ENCODE results near the gene SEMA6B.
"Not testable (repeated sequence)": the region's sequence is repeated elsewhere in the genome, so short reads cannot be mapped to it uniquely, and the experiment has no call there.

- TF ChIP-seq MAZ (IDR thresholded peaks at IDR 0.05; ENCODE audit: borderline replicate concordance, low read depth, low read length); POLR2A (IDR thresholded peaks at IDR 0.05; ENCODE audit: low read depth, low read length); CEBPB (IDR thresholded peaks at IDR 0.05; ENCODE audit: low read depth, low read length); CTCF (conservative IDR thresholded peaks at IDR 0.05; ENCODE audit: low read depth, low read length); MAFK (IDR thresholded peaks at IDR 0.05; ENCODE audit: low read depth, low read length); FOS (IDR thresholded peaks at IDR 0.05; ENCODE audit: low read depth, low read length); SMC3 (IDR thresholded peaks at IDR 0.05; ENCODE audit: low read depth, low read length); RAD21 (IDR thresholded peaks at IDR 0.05; ENCODE audit: low read length); BHLHE40 (IDR thresholded peaks at IDR 0.05; ENCODE audit: low read depth, low read length); MXI1 (IDR thresholded peaks at IDR 0.05; ENCODE audit: borderline replicate concordance, low read depth, low read length); RCOR1 (IDR thresholded peaks at IDR 0.05; ENCODE audit: insufficient replicate concordance, low read length); RFX5 (IDR thresholded peaks at IDR 0.05; ENCODE audit: low read depth, low read length): not testable (repeated sequence)
- TF ChIP-seq, protein P1, sequence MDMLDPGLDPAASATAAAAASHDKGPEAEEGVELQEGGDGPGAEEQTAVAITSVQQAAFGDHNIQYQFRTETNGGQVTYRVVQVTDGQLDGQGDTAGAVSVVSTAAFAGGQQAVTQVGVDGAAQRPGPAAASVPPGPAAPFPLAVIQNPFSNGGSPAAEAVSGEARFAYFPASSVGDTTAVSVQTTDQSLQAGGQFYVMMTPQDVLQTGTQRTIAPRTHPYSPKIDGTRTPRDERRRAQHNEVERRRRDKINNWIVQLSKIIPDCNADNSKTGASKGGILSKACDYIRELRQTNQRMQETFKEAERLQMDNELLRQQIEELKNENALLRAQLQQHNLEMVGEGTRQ (IDR thresholded peaks at IDR 0.05; ENCODE audit: low read depth, low read length): not testable (repeated sequence)
- TF ChIP-seq, protein P2, sequence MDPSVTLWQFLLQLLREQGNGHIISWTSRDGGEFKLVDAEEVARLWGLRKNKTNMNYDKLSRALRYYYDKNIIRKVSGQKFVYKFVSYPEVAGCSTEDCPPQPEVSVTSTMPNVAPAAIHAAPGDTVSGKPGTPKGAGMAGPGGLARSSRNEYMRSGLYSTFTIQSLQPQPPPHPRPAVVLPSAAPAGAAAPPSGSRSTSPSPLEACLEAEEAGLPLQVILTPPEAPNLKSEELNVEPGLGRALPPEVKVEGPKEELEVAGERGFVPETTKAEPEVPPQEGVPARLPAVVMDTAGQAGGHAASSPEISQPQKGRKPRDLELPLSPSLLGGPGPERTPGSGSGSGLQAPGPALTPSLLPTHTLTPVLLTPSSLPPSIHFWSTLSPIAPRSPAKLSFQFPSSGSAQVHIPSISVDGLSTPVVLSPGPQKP (IDR thresholded peaks at IDR 0.05; ENCODE audit: borderline replicate concordance, low read depth, low read length): not testable (repeated sequence)
Measured at GRCh38 chr19:4562085-4562484, 2.6 kb upstream of the SEMA6B start.
